Neural progenitor cell (in vitro differentiated cells): ENCODE measurements around the gene EVC2.

Source experiments
- EZH2 ChIP-seq: fragments of 200-600 bp; sonication (generic); IDR thresholded peaks from 2 replicates; pipeline ENCODE4 v1.6.1; 2017; ENCODE audit warnings: antibody characterized with exemption, mild to moderate bottlenecking, moderate library complexity
- TF ChIP-seq, protein P1 (sequence below): fragments of 200-600 bp; sonication (generic); IDR thresholded peaks from 2 replicates; pipeline ENCODE4 v1.5.1; 2017; ENCODE audit warnings: antibody characterized with exemption, mild to moderate bottlenecking

DNA sequence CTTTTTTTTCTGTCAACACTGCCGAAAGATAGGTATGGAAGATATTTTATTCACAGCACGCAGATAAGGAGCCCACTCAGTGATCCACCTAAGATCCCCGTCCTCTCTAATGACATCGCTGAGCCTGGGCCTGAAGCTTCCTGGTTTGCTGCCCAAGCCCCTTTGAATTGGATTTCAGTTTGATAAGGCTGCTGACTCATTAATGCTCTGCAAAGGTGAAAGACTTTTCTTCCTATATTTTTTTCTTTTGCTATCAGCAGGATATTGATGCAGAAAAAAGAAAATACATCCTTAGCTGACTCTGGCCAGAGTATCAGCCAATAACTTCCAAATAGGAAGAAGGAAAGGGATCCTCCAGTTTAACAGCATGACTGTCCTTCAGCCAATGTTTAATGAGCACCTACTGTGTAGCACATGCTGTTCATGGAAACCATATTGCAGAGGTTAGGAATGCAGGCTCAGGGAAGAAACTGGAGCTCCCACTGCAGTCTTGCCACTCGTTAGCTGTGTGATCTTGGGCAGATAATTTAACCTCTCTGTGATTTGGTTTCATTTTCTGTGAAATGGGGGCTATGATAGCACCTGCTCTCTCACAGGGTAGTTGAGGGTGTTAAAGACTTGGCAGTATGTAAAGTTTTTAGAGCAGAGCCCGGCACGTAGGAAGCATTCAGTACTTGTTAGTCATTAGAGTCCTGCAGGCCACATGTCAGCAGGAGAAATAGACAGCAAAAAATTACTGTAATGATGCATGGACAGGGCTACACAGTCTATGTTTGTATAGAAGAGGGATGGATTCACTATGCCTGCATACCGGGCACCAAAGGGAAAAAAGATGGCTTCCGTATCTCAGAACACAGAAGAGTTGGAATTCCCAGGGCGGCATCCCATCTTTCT is 41.9 kb upstream of the EVC2 start:
- TF ChIP-seq, protein P1, sequence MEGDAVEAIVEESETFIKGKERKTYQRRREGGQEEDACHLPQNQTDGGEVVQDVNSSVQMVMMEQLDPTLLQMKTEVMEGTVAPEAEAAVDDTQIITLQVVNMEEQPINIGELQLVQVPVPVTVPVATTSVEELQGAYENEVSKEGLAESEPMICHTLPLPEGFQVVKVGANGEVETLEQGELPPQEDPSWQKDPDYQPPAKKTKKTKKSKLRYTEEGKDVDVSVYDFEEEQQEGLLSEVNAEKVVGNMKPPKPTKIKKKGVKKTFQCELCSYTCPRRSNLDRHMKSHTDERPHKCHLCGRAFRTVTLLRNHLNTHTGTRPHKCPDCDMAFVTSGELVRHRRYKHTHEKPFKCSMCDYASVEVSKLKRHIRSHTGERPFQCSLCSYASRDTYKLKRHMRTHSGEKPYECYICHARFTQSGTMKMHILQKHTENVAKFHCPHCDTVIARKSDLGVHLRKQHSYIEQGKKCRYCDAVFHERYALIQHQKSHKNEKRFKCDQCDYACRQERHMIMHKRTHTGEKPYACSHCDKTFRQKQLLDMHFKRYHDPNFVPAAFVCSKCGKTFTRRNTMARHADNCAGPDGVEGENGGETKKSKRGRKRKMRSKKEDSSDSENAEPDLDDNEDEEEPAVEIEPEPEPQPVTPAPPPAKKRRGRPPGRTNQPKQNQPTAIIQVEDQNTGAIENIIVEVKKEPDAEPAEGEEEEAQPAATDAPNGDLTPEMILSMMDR: no peak
- TF ChIP-seq EZH2: no peak
